Forelimb muscle (tissue), 1 donor: Measurements from ENCODE around the gene PRMT5. TPM values are rescaled to one million over a fixed set of nuclear protein-coding genes. Genes with fewer than 3 reads are reported as not detected.
"Not testable (repeated sequence)": the region's sequence is repeated elsewhere in the genome, so short reads cannot be mapped to it uniquely, and the experiment has no call there.

Source experiments
- DNase-seq: peaks from one replicate; pipeline ENCODE4 v3.0.0-alpha.2; 2013; ENCODE audit warnings: low read depth
- polyA plus RNA-seq: library from polyadenylated mRNA; unstranded; fragments of 120-200 nt; gene quantifications from one replicate; pipeline ENCODE4 v1.2.1, GENCODE V29; 2013; ENCODE audit not compliant: insufficient read length

Gene PRMT5
- polyA plus RNA-seq, 1 donor, result 61.0 TPM

- DNase-seq, result no peak
Measured at GRCh38 chr14:22935156-22935555, 6.0 kb upstream of the PRMT5 start.

GRCh38 chr14:22932146-22932545 is 3.0 kb upstream of the PRMT5 start:
- no peak for DNase-seq

- no peak for DNase-seq
Measured at GRCh38 chr14:22929961-22930364, 787 bp upstream of the PRMT5 start.

GRCh38 chr14:22928237-22929103 is 706 bp downstream of the PRMT5 start:
- no peak for DNase-seq

- no peak for DNase-seq
Measured at GRCh38 chr14:22926316-22926715, 2.9 kb downstream of the PRMT5 start.

- DNase-seq, result no peak
Measured at GRCh38 chr14:22925513-22925912, 3.7 kb downstream of the PRMT5 start.

GRCh38 chr14:22923746-22924145 is 5.4 kb downstream of the PRMT5 start:
- DNase-seq, result no peak

GRCh38 chr14:22922294-22922693 is 6.9 kb downstream of the PRMT5 start:
- no peak for DNase-seq

- no peak for DNase-seq
Measured at GRCh38 chr14:22920697-22921096, 8.5 kb downstream of the PRMT5 start.

GRCh38 chr14:22919601-22919921 is 9.6 kb downstream of the PRMT5 start:
- DNase-seq, result no peak

- peak; percentile 100 for DNase-seq
Measured at GRCh38 chr14:22918804-22919600, 10.2 kb downstream of the PRMT5 start, which contains the start of gene RBM23. RBM23 (minus strand) TSS chr14:22919149.

GRCh38 chr14:22915886-22916521 is 13.2 kb downstream of the PRMT5 start:
- no peak for DNase-seq

- not testable (repeated sequence) for DNase-seq
Measured at GRCh38 chr14:22914836-22915235, 14.3 kb downstream of the PRMT5 start.

- DNase-seq, result no peak
Measured at GRCh38 chr14:22910916-22911315, 18.3 kb downstream of the PRMT5 start.

- no peak for DNase-seq
Measured at GRCh38 chr14:22908601-22909000, 20.6 kb downstream of the PRMT5 start.

- no peak for DNase-seq
Measured at GRCh38 chr14:22907429-22907828, 21.7 kb downstream of the PRMT5 start.

GRCh38 chr14:22906073-22906472 is 23.1 kb downstream of the PRMT5 start:
- no peak for DNase-seq

- DNase-seq, result no peak
Measured at GRCh38 chr14:22905627-22906026, 23.5 kb downstream of the PRMT5 start.

- no peak for DNase-seq
Measured at GRCh38 chr14:22903742-22904087, 25.5 kb downstream of the PRMT5 start.

GRCh38 chr14:22901799-22902198 is 27.4 kb downstream of the PRMT5 start:
- DNase-seq, result no peak

GRCh38 chr14:22900081-22900799 is 28.9 kb downstream of the PRMT5 start:
- peak; percentile 58 for DNase-seq
